GM12878 (cell line): Measurements from ENCODE around the gene HGS. TPM values are rescaled to one million over a fixed set of nuclear protein-coding genes. Genes with fewer than 3 reads are reported as not detected.

ENCODE experiments used
- ATAC-seq: fragments of 200-7000 bp; cut with Tn5 transposase; 3 replicates; pipeline ENCODE4 v1.9.1; 2020; ENCODE audit warnings: mild to moderate bottlenecking, moderate library complexity
- BruUV-seq: library from RNA; stranded (reverse); fragments of 400-500 nt; replicated peaks from 2 replicates; lab custom pipeline; 2021; lab: Mats Ljungman, UMichigan
- CTCF ChIA-PET: fragments of 300-600 bp; sonication (Branson Sonifier 250); formaldehyde crosslinking; extraction: SDS; loops from one replicate; lab custom pipeline; 2021; ENCODE audit warnings: inconsistent platforms; lab: Yijun Ruan, JAX
- POLR2A ChIA-PET: fragments of 350-600 bp; formaldehyde crosslinking; extraction: SDS; loops from one replicate; lab custom pipeline; 2021; ENCODE audit warnings: inconsistent platforms; lab: Charles Lee
- RAD21 ChIA-PET: fragments of 300-600 bp; sonication (Branson Sonifier 250); formaldehyde crosslinking; loops from one replicate; lab custom pipeline; 2023; ENCODE audit warnings: antibody characterized with exemption; ENCODE audit not compliant: unreplicated experiment; lab: Charles Lee
- SMC1A ChIA-PET: fragments of 300-600 bp; sonication (Branson Sonifier 250); formaldehyde crosslinking; loops from one replicate; lab custom pipeline; 2023; ENCODE audit not compliant: unreplicated experiment, uncharacterized antibody; lab: Charles Lee
- DNase-seq: peaks from one replicate; pipeline ENCODE4 v3.0.0-alpha.2; 2011; ENCODE audit warnings: low read depth, low spot score
- FAIRE-seq: peaks from 3 replicates; lab custom pipeline; 2011; peaks lifted over from hg19 to GRCh38; lab: Jason Lieb, UNC
- H2AFZ ChIP-seq: 2 replicates; pipeline ENCODE4 v1.6.0; 2011; ENCODE audit warnings: low read depth, low read length, control low read depth; ENCODE audit not compliant: control insufficient read depth
- H3K27ac ChIP-seq: 2 replicates; pipeline ENCODE4 v1.5.1; 2011; ENCODE audit warnings: control low read depth; ENCODE audit not compliant: control insufficient read depth, insufficient read depth
- H3K27me3 ChIP-seq, 2 experiments: replicated peaks in 1 of 2; 2 replicates each; pipeline versions ENCODE4 v1.6.0 to v1.6.1; 2011; ENCODE audit warnings: low read length in 1 of 2; ENCODE audit not compliant: control insufficient read depth in 2 of 2, insufficient read depth in 2 of 2
- H3K36me3 ChIP-seq, 2 experiments: 2 replicates each; pipeline ENCODE4 v1.5.1; 2011; ENCODE audit warnings: low read length in 1 of 2; ENCODE audit not compliant: control insufficient read depth in 2 of 2, insufficient read depth in 2 of 2
- H3K4me1 ChIP-seq: 2 replicates; pipeline ENCODE4 v1.6.1; 2011; ENCODE audit warnings: mild to moderate bottlenecking, low read length, moderate library complexity, mixed read lengths; ENCODE audit not compliant: control insufficient read depth, insufficient read depth
- H3K4me2 ChIP-seq: 2 replicates; pipeline ENCODE4 v1.6.0; 2011; ENCODE audit warnings: control low read depth; ENCODE audit not compliant: control insufficient read depth, insufficient read depth
- H3K4me3 ChIP-seq: fragments of 200-600 bp; sonication (generic); 2 replicates; pipeline ENCODE4 v1.5.1; 2016
- H3K79me2 ChIP-seq: 2 replicates; pipeline ENCODE4 v1.6.0; 2011; ENCODE audit warnings: low read length; ENCODE audit not compliant: control insufficient read depth, insufficient read depth
- H3K9ac ChIP-seq: 2 replicates; pipeline ENCODE4 v1.8.0; 2011; ENCODE audit warnings: low read length, control low read depth, mixed read lengths; ENCODE audit not compliant: control insufficient read depth, insufficient read depth
- H3K9me3 ChIP-seq: replicated peaks from 3 replicates; pipeline ENCODE4 v1.5.1; 2011; ENCODE audit warnings: mild to moderate bottlenecking, low read length; ENCODE audit not compliant: control insufficient read depth, insufficient read depth
- H4K20me1 ChIP-seq: 2 replicates; pipeline ENCODE4 v1.6.0; 2011; ENCODE audit not compliant: control insufficient read depth, insufficient read depth
- CREM ChIP-seq: IDR thresholded peaks from 2 replicates; pipeline ENCODE4 v1.6.1; 2014; ENCODE audit warnings: antibody characterized with exemption, low read depth
- ETV6 ChIP-seq, 2 experiments: fragments of 450-650 bp in 1 of 2; IDR thresholded peaks in 1 of 2; conservative IDR thresholded peaks in 1 of 2; 2 replicates each; pipeline ENCODE4 v1.6.1; 2014; ENCODE audit warnings: antibody characterized with exemption in 1 of 2, borderline replicate concordance in 1 of 2, low read depth in 1 of 2, mild to moderate bottlenecking in 1 of 2, moderate library complexity in 1 of 2
- GABPA ChIP-seq: IDR thresholded peaks from 2 replicates; pipeline ENCODE4 v1.6.1; 2014; ENCODE audit warnings: antibody characterized with exemption, low read depth, mild to moderate bottlenecking, inconsistent platforms
- IKZF1 ChIP-seq: fragments of 450-650 bp; conservative IDR thresholded peaks from 2 replicates; pipeline ENCODE4 v1.6.1; 2017; ENCODE audit warnings: antibody characterized with exemption, mild to moderate bottlenecking
- MLLT1 ChIP-seq: fragments of 450-650 bp; IDR thresholded peaks from 2 replicates; pipeline ENCODE4 v1.6.1; 2016; ENCODE audit warnings: mild to moderate bottlenecking
- NR2F1 ChIP-seq: fragments of 450-650 bp; conservative IDR thresholded peaks from 2 replicates; pipeline ENCODE4 v1.6.1; 2017; ENCODE audit warnings: mild to moderate bottlenecking
- PML ChIP-seq: IDR thresholded peaks from 2 replicates; pipeline ENCODE4 v1.6.1; 2012; ENCODE audit warnings: low read length, inconsistent platforms
- POLR2A ChIP-seq: IDR thresholded peaks from 2 replicates; pipeline ENCODE4 v1.6.1; 2011; ENCODE audit warnings: low read depth, mild to moderate bottlenecking, low read length
- POLR2AphosphoS5 ChIP-seq: IDR thresholded peaks from 2 replicates; pipeline ENCODE4 v1.6.1; 2011; ENCODE audit warnings: mild to moderate bottlenecking, low read length, inconsistent platforms
- WGBS: methylation state at CpG from one replicate; pipeline ENCODE4 v1.1.6; 2016; ENCODE audit warnings: low lambda C conversion rate; ENCODE audit not compliant: insufficient replicate concordance, insufficient coverage; ENCODE audit errors: missing lambda C conversion rate; 5-methylcytosine and 5-hydroxymethylcytosine counted together
- in situ Hi-C: fragments of 300-500 bp; cut with MboI; formaldehyde crosslinking; loops from 9 replicates; pipeline ENCODE4 v1.14.3; 2018; ENCODE audit warnings: mixed read lengths
- intact Hi-C: fragments of 100-400 bp; cut with micrococcal nuclease; formaldehyde crosslinking; loops from one replicate; pipeline ENCODE4 v1.14.2; 2022; ENCODE audit not compliant: unreplicated experiment
- polyA plus RNA-seq, 11 experiments: library from polyadenylated mRNA; depleted of rRNA in 4 of 11; unstranded in 6 of 11; stranded (reverse) in 5 of 11; fragments of >200 nt; fragmentation: Nextera tagmentation in 4 of 11; fragmentation: Illumina TruSeq in 1 of 11; extraction: Ambion mirVana in 4 of 11; extraction: Trizol in 1 of 11; gene quantifications; 1 replicate in 1 of 11; 2 replicates in 10 of 11; pipeline versions ENCODE4 v1.2.1 to v1.2.3, GENCODE V29; 2011 to 2016; ENCODE audit warnings: inconsistent platforms in 2 of 11, missing spikeins in 2 of 11, low read depth in 1 of 11
- total RNA-seq, 4 experiments: library from RNA; depleted of rRNA in 3 of 4; stranded (reverse); fragments of >200 nt in 3 of 4; fragmentation: Illumina TruSeq in 1 of 4; extraction: Trizol in 1 of 4; gene quantifications; 2 replicates each; pipeline versions ENCODE4 v1.2.1 to v1.2.3, GENCODE V29; 2013 to 2021

Gene HGS
- total and polyA plus RNA-seq, 10 of the 15 experiments (the other 5 are each of a cell fraction or from before 2014, with no cell fraction given): 2.2 to 85.6 (median 55.3) TPM

GRCh38 chr17:81710514-81711308 lies 26.9 kb downstream of the HGS start:
- ChIA-PET SMC1A (no interaction called here), RAD21 (interaction anchor here (0.9 kb wide), 1 partner anchor 7 kb away, joined by 3 read pairs; the partner anchor contains the start of gene MRPL12), POLR2A (interaction anchor here (0.6 to 1.5 kb wide), 7 partner anchors 8 to 415 kb away, joined by 3 to 12 read pairs (median 3); partner anchors contain the start of genes ARL16, HGS, MRPL12 and SLC38A10)
- TF ChIP-seq NR2F1 (peak; percentile 43; the same call in 1 of the 2 replicates), ETV6 (conservative IDR thresholded peaks at IDR 0.05 in 1 of 2, IDR thresholded peaks at IDR 0.05 in 1 of 2; ENCODE audit: borderline replicate concordance in 1 of 2, low read depth in 1 of 2) (no peak), POLR2AphosphoS5 (peak; percentile 32; the same call in 1 of the 2 replicates), IKZF1 (0 out of 2 replicates have a peak, but pooled peaks have one; percentile 2), MLLT1 (no peak), POLR2A (peak; percentile 73), GABPA (no peak), PML (0 out of 2 replicates have a peak, but pooled peaks have one; percentile 14), CREM (0 out of 2 replicates have a peak, but pooled peaks have one; percentile 22)
- TF ChIP-seq, all 136 proteins: peak for 6
- H3K9me3 ChIP-seq: no peaks in the 10 kb centered on the region
- H3K27me3 ChIP-seq: no peaks in the 10 kb centered on the region
- WGBS: 28% methylated on average over 29 of the region's 29 CpGs
- peak; percentile 90 for FAIRE-seq
- peak overlapping the region; percentile 100 for H3K4me2 ChIP-seq
- H3K4me3 ChIP-seq: peak overlapping the region; percentile 78
- in situ Hi-C loops (no loop called here), intact Hi-C loops (no loop called here)
- BruUV-seq: no TSS peak
- no peaks in the 10 kb centered on the region for H4K20me1 ChIP-seq
- peaks cover 22% of the 10 kb centered on the region for H3K79me2 ChIP-seq
- CTCF ChIA-PET: interaction anchor here (0.8 to 1.1 kb wide), 5 partner anchors 8 to 195 kb away, joined by 3 read pairs; partner anchors contain the start of genes ARL16 and HGS
- peak overlapping the region; percentile 69 for H3K27ac ChIP-seq
- peak; percentile 42 for ATAC-seq
- peaks cover 18% of the 10 kb centered on the region for H3K4me1 ChIP-seq
- DNase-seq: no peak
- peak overlapping the region; percentile 70 for H3K9ac ChIP-seq
- peak overlapping the region; percentile 73 for H2AFZ ChIP-seq
- peaks cover 7 to 20% of the 10 kb centered on the region in 2 experiments for H3K36me3 ChIP-seq
